ENCODE measurements around the gene MAN1A1.

The MAN1A1 gene

GRCh38 chr6:119343167-119343566, 6.4 kb downstream of the MAN1A1 start:
- TF ChIP-seq YY1 (IDR thresholded peaks at IDR 0.05; ENCODE audit: low read depth), result no peak
- TF ChIP-seq CEBPB (IDR thresholded peaks at IDR 0.05), result no peak
- no peak for TF ChIP-seq REST (IDR thresholded peaks at IDR 0.05; ENCODE audit: low read depth)
- no peak for TF ChIP-seq USF1 (IDR thresholded peaks at IDR 0.05)
- TF ChIP-seq TCF12 (IDR thresholded peaks at IDR 0.05; ENCODE audit: low read depth), result no peak
- no peak for TF ChIP-seq NFIC (IDR thresholded peaks at IDR 0.05)
- TF ChIP-seq TEAD4 (IDR thresholded peaks at IDR 0.05), result no peak
- TF ChIP-seq RAD21 (IDR thresholded peaks at IDR 0.05; ENCODE audit: low read depth), result no peak
- no peak for TF ChIP-seq MAX (IDR thresholded peaks at IDR 0.05)
- no peak for TF ChIP-seq CREB1 (IDR thresholded peaks at IDR 0.05; ENCODE audit: low read depth)

GRCh38 chr6:119342430-119342829, 7.1 kb downstream of the MAN1A1 start:
- no peak for TF ChIP-seq ZBTB7A (IDR thresholded peaks at IDR 0.05; ENCODE audit: low read depth)
- no peak for TF ChIP-seq NFIC (IDR thresholded peaks at IDR 0.05)
- no peak for TF ChIP-seq TEAD4 (IDR thresholded peaks at IDR 0.05)
- TF ChIP-seq REST (IDR thresholded peaks at IDR 0.05; ENCODE audit: low read depth), result no peak
- no peak for TF ChIP-seq YY1 (IDR thresholded peaks at IDR 0.05; ENCODE audit: low read depth)
- no peak for TF ChIP-seq USF1 (IDR thresholded peaks at IDR 0.05)
- TF ChIP-seq CEBPB (IDR thresholded peaks at IDR 0.05), result no peak
- TF ChIP-seq CREB1 (IDR thresholded peaks at IDR 0.05; ENCODE audit: low read depth), result no peak
- TF ChIP-seq RAD21 (IDR thresholded peaks at IDR 0.05; ENCODE audit: low read depth), result no peak
- no peak for TF ChIP-seq MAX (IDR thresholded peaks at IDR 0.05)
- TF ChIP-seq TAF1 (IDR thresholded peaks at IDR 0.05; ENCODE audit: low read depth), result no peak

- TF ChIP-seq RAD21 (IDR thresholded peaks at IDR 0.05; ENCODE audit: low read depth) (no peak), TCF12 (IDR thresholded peaks at IDR 0.05; ENCODE audit: low read depth) (no peak), ZBTB7A (IDR thresholded peaks at IDR 0.05; ENCODE audit: low read depth) (no peak), FOXM1 (IDR thresholded peaks at IDR 0.05; ENCODE audit: borderline replicate concordance, low read depth) (no peak), USF1 (IDR thresholded peaks at IDR 0.05) (no peak), REST (IDR thresholded peaks at IDR 0.05; ENCODE audit: low read depth) (no peak), TAF1 (IDR thresholded peaks at IDR 0.05; ENCODE audit: low read depth) (no peak), MAX (IDR thresholded peaks at IDR 0.05) (no peak), TEAD4 (IDR thresholded peaks at IDR 0.05) (no peak), CREB1 (IDR thresholded peaks at IDR 0.05; ENCODE audit: low read depth) (no peak), CEBPB (IDR thresholded peaks at IDR 0.05) (no peak), YY1 (IDR thresholded peaks at IDR 0.05; ENCODE audit: low read depth) (no peak), NFIC (IDR thresholded peaks at IDR 0.05) (no peak), EGR1 (IDR thresholded peaks at IDR 0.05) (no peak)
Observed at GRCh38 chr6:119340796-119341487, 8.6 kb downstream of the MAN1A1 start.

- no peak for TF ChIP-seq ZBTB7A (IDR thresholded peaks at IDR 0.05; ENCODE audit: low read depth)
- no peak for TF ChIP-seq CEBPB (IDR thresholded peaks at IDR 0.05)
- no peak for TF ChIP-seq YY1 (IDR thresholded peaks at IDR 0.05; ENCODE audit: low read depth)
- TF ChIP-seq NFIC (IDR thresholded peaks at IDR 0.05), result no peak
- TF ChIP-seq USF1 (IDR thresholded peaks at IDR 0.05), result no peak
- TF ChIP-seq TEAD4 (IDR thresholded peaks at IDR 0.05), result no peak
Observed at GRCh38 chr6:119339941-119340456, 9.6 kb downstream of the MAN1A1 start.

Measured in Ishikawa (cell line).